Measurements from ENCODE around the gene NME5.
"Not testable (repeated sequence)": the region's sequence is repeated elsewhere in the genome, so short reads cannot be mapped to it uniquely, and the experiment has no call there.

NME5 gene

GRCh38 chr5:138070026-138070425 is 69.2 kb downstream of the NME5 start:
- DNase-seq = not testable (repeated sequence)

- no peak for DNase-seq
Observed at GRCh38 chr5:138068742-138069600, 70.3 kb downstream of the NME5 start.

GRCh38 chr5:138067945-138068344 is 71.3 kb downstream of the NME5 start:
- no peak for DNase-seq
